Fibroblast of skin of abdomen (primary cell): ENCODE measurements around the gene TFEB.

ENCODE experiments used
- DNase-seq: peaks from one replicate; pipeline ENCODE4 v3.0.0-alpha.2; 2013

Gene TFEB

GRCh38 chr6:41736800-41737555 is 1.6 kb upstream of the TFEB start:
- no peak for DNase-seq

DNA sequence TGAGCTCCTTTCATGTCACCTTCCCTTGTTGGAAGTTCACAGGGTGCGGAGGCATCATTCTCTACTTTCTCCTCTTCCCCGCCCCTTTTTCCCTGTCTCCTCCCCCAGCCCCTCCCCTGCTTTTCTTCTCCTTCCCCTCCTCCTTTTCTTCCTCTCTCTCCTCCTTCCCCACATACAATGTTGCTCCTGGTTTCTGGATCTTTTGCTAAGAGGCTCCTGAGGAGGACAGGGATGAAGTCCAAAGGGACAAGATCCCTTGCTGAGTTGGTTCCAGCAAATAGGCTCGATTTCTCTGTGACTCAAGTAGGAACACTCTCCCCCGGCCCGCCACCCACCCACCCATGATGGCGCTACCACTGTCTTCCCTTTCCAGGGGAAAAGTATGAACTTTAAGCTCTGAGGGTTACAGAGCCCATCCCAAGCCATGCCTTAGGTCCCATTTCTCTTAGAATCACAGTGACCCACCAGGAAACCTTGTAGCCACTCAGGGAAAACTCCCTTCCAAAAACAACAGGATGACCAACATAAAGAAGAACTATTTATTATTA is 852 bp upstream of the TFEB start:
- DNase-seq, result no peak

DNA sequence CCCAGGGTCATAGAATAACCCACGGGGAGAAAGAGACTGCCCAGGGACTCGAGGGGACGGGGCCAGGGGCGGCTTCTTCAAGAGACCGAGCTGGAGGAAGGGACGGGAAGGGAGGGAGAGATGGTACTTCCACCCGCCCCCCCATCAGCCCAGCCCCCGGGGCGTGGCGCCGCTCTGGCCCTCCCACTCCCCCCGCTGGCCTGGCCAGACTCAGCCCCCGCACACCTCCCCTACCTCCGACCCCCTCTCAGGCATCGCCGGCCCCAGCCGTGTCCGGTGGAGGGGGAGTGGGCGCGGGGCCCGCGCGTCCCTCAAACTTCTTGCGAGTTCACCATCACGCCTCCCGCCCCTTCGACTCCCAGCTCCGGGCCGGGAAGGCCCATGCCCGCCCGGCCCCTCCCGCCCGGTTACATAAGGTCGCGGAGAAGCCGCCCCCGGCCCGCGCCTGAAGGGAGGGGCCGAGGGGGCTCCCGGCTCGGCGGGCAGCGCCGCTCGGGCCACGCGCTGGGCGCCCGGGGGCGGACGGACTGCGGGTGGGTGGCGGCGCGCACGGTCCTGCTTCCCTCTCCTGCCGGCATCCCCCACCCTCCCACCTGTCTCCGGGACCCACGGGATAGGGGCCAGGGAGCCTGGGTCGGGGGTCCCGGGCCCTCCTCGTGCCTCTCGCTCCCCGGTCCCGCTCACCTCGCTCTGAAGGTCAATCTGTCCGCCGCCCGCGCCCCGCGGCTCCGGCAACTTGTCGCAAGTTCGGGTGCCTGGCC is 562 bp downstream of the TFEB start:
- DNase-seq, result peak; percentile 76

DNA sequence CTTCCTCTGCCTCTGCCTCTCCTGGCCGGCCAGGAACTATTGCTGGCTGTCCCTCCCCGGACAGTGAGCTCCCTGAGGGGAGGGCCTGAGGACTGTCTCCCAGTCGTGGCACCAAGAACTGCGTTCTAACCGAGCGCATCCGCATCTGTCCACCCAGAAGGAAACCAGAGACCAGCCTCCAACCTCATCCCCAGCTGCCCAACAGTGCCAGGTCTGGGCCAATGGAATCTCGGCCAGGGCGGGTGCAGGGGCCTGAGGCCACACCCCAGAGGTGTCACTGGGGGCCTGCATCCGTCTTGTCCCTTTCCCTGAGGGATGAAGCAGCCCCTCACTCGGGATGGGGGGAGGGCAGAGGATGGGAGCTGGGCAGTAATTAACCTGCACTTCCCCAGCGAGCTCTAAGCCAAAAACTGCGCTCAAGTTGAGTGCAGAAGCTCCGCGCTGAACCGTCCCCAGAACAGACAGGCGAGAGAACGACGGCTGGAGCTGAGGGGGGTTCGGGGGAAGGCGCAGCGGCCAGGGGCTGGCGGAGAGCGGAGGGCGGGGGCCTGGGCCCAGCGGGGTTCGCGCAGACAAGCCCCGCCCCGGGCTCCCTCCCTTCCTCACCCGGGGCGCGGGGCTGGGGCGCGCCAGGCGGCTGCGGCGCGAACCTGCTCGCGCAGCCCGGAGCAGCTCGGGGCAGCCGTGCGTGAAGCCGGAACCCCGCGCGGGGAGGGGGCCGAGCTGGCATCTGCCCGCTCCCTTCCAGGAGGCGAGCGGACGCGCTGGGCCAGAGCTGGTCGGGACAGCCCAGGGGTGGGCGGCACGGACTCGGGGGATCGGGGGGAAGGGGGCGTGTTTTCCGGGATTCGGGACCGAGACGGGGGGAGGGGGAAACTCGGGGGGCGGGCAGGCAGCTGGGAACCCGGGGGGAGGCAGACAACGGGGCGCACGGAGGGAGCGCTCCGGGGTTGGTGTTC is 1.4 kb downstream of the TFEB start:
- DNase-seq, result peak; percentile 72

DNA sequence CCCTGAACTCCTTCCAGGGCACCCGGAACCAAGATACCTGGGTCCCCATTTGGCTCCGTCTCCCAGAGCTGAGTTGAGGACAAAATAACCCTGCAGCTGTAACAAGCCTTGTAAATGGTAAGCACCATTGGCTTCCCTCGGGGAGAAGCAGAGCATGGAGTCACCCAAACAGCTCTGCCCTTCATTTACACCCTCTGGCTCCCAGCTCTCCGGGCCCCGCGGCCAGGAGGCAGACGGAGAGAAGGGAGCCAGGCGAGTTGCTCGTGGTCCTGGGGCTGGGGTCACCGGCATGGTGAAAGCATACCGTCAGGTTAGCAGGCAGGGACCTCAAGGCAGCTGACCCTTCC is 2.1 kb downstream of the TFEB start:
- no peak for DNase-seq

- no peak for DNase-seq
Measured at GRCh38 chr6:41732591-41733359, 2.6 kb downstream of the TFEB start.

DNA sequence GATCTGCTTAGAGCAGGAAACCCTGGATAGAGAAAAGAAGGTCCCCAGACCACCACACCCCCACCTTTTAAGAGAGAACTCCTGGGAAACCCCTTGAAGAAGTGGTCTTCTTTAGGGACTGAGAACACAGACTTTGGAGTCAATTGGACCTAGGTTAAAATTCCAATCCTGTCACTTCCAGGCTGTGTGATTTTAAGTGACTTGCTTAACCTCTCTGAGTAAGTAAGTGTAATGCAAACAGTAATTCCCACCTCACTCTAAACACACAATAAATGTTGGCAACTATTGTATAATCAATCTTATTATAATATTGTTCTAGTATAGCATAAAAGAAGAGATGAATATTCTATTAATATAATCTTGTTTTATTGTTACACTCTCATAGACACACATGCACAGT is 3.3 kb downstream of the TFEB start:
- DNase-seq, result no peak

- DNase-seq, result no peak
Measured at GRCh38 chr6:41731561-41732086, 3.8 kb downstream of the TFEB start.

DNA sequence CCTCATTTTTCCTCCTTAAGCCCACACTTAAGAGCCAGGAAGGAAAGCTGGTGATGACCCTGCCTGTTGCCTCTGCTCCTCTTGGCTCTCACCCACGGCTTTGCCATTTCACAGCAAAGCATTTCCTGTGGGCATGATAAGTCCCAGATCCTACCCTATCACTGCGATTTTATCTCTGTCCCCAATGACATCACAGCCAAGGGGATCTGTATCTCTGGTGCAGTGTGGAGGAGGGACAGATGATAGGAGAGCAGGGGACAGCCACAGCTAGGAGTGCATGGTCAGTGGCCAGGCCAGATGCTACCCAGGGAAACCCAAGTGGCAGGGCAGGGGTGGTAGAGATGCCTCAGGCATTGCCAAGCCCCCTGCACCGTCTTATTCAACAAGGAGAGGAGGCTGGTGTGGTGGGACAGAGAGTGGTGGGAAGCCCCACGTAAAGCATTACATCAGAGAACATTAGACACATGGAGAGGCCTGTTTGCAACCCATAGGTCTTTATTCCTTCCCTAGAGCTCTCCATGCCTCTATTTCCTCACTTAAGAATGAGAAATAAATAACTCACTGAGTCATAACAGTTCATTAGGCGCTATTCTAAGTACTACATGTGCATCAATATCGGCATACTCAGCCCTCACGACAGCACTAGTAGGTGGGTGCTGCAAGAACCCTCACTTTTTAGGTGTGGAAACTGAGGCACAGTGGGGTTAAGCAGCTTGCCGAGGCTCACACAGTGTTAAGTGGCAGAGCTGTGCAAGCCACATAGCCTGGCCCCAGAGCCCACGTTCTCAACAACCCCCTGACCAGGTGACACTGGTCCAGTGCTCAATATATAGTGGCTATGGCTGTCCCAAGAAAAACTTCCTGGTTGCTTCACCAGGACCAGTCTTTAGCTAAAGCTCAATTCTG is 4.6 kb downstream of the TFEB start:
- no peak for DNase-seq

DNA sequence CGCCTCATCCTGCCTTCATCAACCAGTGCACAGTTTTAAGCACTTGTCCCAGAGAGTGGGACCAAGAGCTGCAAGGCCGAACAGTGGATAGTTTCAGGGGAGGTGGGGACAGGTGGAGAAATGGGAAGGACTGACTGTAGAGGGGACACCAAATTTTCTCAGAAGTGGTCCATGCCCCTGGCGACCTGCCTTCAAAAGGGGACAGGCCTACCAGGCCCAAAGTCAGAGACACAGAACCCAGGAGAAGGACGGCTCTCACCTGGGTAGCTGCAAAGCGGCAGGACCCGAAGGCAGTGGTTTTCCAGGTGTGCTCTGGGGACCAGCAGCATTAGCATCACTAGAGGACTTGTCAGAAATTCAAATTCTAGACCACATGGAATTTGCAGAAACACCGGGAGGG is 5.8 kb downstream of the TFEB start:
- no peak for DNase-seq

- DNase-seq, result no peak
Measured at GRCh38 chr6:41728954-41729353, 6.5 kb downstream of the TFEB start.

DNA sequence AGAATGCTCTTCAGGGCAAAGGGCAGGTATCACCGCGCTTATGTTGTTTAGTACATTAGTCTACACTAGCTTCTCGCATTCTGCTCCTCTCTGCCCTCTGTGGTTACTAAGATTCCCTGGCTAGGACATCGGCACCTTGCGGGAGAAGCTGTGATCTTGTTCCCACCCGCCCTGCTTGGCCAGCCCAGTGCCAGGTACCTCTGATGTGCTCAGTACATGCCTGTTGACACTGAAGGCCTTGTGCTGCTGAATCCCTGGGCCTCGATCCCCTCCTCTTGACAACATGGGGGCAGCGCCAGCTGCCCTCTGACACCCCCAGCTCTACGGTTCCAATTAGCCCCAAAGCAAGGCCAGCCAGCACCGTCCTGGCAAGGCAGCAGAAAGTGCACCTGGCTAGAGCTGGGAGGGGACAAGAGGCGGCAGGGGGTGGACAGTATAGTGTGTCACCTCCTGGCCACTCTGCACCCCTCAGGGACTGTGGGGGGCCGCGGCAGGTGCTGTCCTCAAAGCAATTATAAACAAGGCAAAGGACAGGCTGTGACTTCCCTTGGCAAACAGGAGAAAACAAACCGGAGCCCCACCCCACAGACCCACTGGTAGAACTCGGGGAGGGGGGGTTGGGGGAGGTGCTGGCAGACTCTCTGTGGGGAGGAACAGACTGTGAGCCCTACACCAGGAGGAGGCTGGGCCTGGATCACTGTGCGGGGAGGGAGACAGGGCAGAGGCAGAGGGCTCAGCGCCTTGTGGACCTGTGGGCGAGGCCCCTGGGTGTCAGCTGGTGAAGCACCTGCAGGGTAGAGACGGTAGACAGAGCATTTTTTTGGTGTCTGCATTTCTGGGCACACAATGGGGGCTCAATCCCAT is 7.1 kb downstream of the TFEB start:
- no peak for DNase-seq

GRCh38 chr6:41727705-41728072 is 7.7 kb downstream of the TFEB start:
- no peak for DNase-seq

DNA sequence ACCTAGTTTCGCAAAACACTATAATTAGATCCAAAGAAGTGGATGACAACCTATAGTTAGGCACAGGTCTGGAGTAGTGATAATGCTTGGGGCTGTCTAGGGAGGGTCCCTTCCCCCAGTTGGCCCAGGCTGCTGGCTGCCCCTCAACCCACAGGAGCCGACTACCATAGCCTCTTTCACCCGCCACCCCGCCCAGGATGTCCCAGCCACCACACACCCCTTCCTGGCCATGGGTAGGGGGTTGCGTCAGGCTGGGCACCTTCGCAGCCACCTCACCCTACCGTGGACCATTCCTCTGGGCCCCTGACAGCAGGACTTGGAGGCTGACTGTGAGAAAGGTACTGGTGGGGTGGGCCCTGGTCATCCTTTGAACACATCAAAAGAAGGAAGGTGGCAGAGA is 8.5 kb downstream of the TFEB start:
- DNase-seq, result no peak

- no peak for DNase-seq
Measured at GRCh38 chr6:41724586-41725501, 10.6 kb downstream of the TFEB start.

- DNase-seq, result no peak
Measured at GRCh38 chr6:41724228-41724580, 11.2 kb downstream of the TFEB start.

GRCh38 chr6:41723530-41724227 is 11.7 kb downstream of the TFEB start:
- peak; percentile 88 for DNase-seq

- no peak for DNase-seq
Measured at GRCh38 chr6:41722969-41723529, 12.4 kb downstream of the TFEB start.
